ENCODE measurements around the gene ZBED3. TPM values are rescaled to one million over a fixed set of nuclear protein-coding genes. Genes with fewer than 3 reads are reported as not detected.
A peak's percentile ranks its signal among the peaks of the same experiment; 100 is the strongest.
"Not testable (repeated sequence)": the region's sequence is repeated elsewhere in the genome, so short reads cannot be mapped to it uniquely, and the experiment has no call there.

ZBED3 gene
- total RNA-seq = under 1 TPM; 0.45 to 0.85 TPM

DNA sequence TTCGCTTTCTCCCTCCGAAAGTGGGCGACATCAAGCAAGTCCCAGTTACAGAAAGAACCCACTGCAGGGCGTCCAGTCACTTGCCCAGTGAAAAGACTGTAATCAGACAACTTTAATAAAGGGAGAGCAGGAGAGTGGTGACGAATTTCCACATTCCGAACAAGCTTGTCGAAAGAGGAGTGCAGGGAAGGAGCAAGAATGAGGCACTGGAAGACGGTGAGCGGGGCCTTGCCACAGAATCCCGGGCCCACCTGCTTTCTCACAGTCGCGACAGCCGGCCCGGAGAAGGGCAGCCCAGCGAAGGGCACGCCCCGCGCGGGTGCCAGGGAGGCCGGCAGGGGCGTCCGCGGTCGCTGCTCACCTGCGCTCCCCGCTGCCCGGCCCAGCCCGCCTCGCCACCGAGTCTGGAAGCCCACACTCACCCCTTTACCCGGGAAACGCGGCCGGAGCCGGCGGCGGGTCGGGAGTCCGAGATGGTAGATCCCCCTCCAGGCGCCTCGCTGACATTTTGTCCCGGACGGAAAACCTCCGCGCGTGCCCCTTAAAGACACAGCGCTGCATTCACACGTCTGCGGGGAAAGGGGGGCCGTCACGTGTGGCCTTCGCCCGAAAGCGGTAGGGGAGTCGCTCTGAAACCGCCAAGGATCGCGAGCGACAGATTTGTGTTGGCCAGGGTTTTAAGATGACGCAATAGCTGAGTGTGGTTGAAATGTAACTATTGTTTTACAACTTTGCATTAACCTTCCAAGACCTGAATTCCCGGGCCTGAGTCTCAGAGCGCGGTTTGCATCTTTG, at the start of gene ZBED3:
TSS of gene ZBED3 (minus strand) at position 597 of the 795 bp plus-strand sequence. CDS start 9,407 bp downstream, outside the sequence.
- Mint-ChIP-seq H3K27me3 (peaks cover 8% of the 10 kb centered on the region), H3K4me3 (peak within 1 kb of the TSS; percentile 75), H3K9me3 (no peaks in the 10 kb centered on the region), H3K27ac (no peak within 1 kb of the TSS), H3K36me3 (ENCODE audit: low read depth) (no peaks in the 10 kb centered on the region), H3K4me1 (peaks cover 13% of the 10 kb centered on the region)
- DNase-seq = peak; percentile 52
- ChIA-PET CTCF (interaction anchor here (1.2 to 5.5 kb wide), 2 partner anchors 10 to 312 kb away, joined by 3 to 26 read pairs; no protein-coding TSS in a partner anchor), POLR2A (interaction anchor here (1.6 kb wide), 1 partner anchor 10 kb away, joined by 5 read pairs; no protein-coding TSS in a partner anchor)

GRCh38 chr5:77133061-77133758, 46.1 kb upstream of the ZBED3 start:
- DNase-seq = no peak
- Mint-ChIP-seq H3K27ac (no peak overlapping the region), H3K27me3 (peaks cover 27% of the 10 kb centered on the region), H3K4me3 (no peak overlapping the region), H3K36me3 (ENCODE audit: low read depth) (no peaks in the 10 kb centered on the region), H3K4me1 (no peaks in the 10 kb centered on the region), H3K9me3 (no peaks in the 10 kb centered on the region)
- ChIA-PET POLR2A (no interaction called here), CTCF (interaction anchor here (1.1 to 1.8 kb wide), 3 partner anchors 9 to 56 kb away, joined by 4 to 5 read pairs (median 5); no protein-coding TSS in a partner anchor)

DNA sequence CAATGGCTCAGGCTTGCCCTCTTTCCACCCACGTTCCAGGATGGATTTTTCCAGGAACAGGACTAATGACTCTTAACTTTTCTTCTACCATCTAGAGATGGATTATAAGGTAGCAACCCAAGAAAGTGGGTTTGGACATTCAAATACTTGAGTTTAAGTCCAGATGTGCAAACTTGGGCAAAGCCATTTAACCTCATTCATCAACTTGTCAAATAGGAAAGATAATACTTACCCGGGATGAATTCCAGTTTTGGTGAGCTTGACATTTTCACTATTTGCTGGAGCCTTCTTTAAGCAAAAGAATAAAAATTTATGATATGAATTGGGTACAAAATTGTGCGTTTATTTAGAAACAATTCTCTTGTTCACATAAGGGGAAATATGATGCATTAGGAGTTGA, 44.3 kb upstream of the ZBED3 start:
- no peak overlapping the region for H3K4me3 Mint-ChIP-seq
- H3K4me1 Mint-ChIP-seq = no peaks in the 10 kb centered on the region
- H3K9me3 Mint-ChIP-seq = no peaks in the 10 kb centered on the region
- no peak overlapping the region for H3K27ac Mint-ChIP-seq
- DNase-seq = no peak
- H3K27me3 Mint-ChIP-seq = peaks cover 25% of the 10 kb centered on the region
- no peaks in the 10 kb centered on the region for H3K36me3 Mint-ChIP-seq (ENCODE audit: low read depth)
- ChIA-PET POLR2A (no interaction called here), CTCF (no interaction called here)

DNA sequence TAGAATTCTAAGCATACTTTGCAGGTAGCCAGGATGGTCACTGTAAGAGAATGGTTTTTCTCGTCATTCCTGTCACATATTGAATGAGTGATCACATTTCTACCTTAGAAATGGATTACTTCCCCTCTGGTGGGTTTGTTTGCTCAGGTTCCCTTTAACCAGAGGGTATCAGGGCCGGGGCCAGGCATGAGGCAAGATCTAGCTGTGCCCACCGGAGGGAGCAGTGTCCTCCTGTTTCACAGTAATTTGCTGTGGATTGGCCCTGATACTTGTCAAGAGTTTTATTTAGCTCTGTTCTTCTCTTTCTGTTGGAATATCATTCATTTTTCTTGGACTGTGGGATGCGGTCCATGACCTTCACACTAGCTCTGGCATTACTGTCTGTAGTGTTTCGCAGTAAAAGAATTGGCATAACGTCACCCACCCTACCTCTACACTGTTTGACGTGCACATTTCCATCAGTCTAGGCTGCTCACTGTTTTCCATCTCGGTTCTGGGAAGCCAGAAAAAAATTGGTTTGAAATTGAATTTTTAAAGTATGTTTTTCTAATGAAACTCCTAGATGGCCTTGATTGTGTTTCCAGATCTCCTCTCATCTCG, 42.4 kb upstream of the ZBED3 start:
- CTCF ChIA-PET = interaction anchor here (0.5 to 1.1 kb wide), 3 partner anchors 31 to 362 kb away, joined by 3 to 7 read pairs (median 3); partner anchors contain the start of gene WDR41
- Mint-ChIP-seq H3K36me3 (ENCODE audit: low read depth) (no peaks in the 10 kb centered on the region), H3K27me3 (peaks cover 27% of the 10 kb centered on the region), H3K4me3 (no peak overlapping the region), H3K27ac (no peak overlapping the region), H3K9me3 (no peaks in the 10 kb centered on the region), H3K4me1 (no peaks in the 10 kb centered on the region)
- POLR2A ChIA-PET = no interaction called here
- no peak for DNase-seq

DNA sequence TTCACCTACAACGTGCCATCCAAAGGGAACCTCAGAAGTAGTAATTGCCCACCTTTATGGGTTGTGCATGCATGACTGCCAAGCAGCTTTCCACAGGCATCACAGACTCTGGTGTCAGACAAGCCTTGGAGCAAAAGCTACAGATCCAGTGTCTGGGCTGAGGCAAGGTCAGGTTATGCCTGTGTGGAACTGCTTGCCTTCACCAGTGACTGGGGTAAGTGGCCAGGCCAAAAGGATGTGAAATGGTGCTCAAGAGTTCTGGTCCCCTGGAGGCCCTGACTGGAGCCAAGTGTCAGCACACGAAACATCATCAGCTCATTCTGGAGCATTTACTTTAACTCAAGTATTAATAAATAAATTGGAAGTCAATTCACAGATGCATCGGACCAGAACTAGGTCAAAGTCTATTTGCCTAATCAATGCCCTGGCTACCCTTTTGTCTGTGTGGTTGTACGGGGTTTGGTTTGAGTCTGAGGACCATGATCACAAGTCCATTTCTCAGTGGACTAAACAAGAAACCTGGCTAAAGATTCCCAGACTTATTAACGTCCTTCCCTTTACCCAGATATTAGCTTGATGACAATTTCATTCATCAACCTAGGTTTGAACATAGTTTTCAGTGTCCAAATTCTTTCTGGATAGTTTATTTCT, 41.5 kb upstream of the ZBED3 start:
- H3K27ac Mint-ChIP-seq = no peak overlapping the region
- no peaks in the 10 kb centered on the region for H3K36me3 Mint-ChIP-seq (ENCODE audit: low read depth)
- no peaks in the 10 kb centered on the region for H3K4me1 Mint-ChIP-seq
- ChIA-PET POLR2A (no interaction called here), CTCF (no interaction called here)
- H3K27me3 Mint-ChIP-seq = peaks cover 25% of the 10 kb centered on the region
- no peak overlapping the region for H3K4me3 Mint-ChIP-seq
- H3K9me3 Mint-ChIP-seq = no peaks in the 10 kb centered on the region
- DNase-seq = no peak

DNA sequence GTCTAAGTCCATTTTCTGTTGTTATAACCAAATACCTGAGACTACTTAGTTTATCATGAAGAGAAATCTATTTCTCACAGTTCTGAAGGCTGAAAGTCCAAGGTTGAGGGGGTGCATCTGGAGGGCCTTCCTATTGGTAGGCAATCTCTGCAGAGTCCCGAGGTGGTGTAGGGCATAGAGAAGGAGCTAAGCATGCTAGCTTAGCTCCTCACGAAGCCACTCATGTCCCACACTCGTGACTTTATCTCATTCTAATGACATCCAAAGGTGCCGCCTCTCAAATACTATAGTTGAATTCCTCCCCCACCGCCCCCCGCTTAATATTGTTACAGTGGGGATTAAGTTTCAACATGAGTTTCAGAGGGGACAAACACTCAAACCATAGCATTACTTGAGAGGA, 36.0 kb upstream of the ZBED3 start:
- ChIA-PET CTCF (interaction anchor here (1.0 kb wide), 1 partner anchor 22 kb away, joined by 3 read pairs; no protein-coding TSS in a partner anchor), POLR2A (no interaction called here)
- Mint-ChIP-seq H3K27me3 (peaks cover 15% of the 10 kb centered on the region), H3K27ac (no peak overlapping the region), H3K4me3 (no peak overlapping the region), H3K4me1 (no peaks in the 10 kb centered on the region), H3K36me3 (ENCODE audit: low read depth) (no peaks in the 10 kb centered on the region), H3K9me3 (no peaks in the 10 kb centered on the region)
- no peak for DNase-seq

DNA sequence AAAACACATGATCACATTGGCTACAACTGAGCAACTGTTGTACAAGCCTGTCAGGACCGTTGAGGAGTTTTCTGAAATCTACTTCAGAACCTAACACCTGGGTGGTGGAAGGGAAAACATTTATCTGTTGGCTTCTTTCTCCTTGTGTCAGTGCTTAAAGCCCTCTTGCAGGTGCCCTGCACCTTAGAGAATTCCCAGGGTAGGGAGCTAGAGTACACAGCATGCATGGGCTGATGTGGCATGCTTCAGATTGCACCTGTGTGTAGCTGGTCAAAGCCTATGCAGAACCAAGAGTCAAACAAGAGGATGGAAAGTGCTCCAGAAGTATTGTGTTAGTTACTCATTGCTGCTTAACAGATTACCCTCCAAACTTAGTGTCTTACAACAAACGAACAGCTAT, 33.6 kb upstream of the ZBED3 start:
- ChIA-PET POLR2A (no interaction called here), CTCF (no interaction called here)
- no peak for DNase-seq
- H3K4me3 Mint-ChIP-seq = no peak overlapping the region
- H3K36me3 Mint-ChIP-seq (ENCODE audit: low read depth) = no peaks in the 10 kb centered on the region
- no peak overlapping the region for H3K27ac Mint-ChIP-seq
- no peaks in the 10 kb centered on the region for H3K4me1 Mint-ChIP-seq
- H3K27me3 Mint-ChIP-seq = peaks cover 11% of the 10 kb centered on the region
- no peaks in the 10 kb centered on the region for H3K9me3 Mint-ChIP-seq

- Mint-ChIP-seq H3K9me3 (no peaks in the 10 kb centered on the region), H3K4me3 (no peak overlapping the region), H3K27ac (no peak overlapping the region), H3K27me3 (peaks cover 7% of the 10 kb centered on the region), H3K4me1 (no peaks in the 10 kb centered on the region), H3K36me3 (ENCODE audit: low read depth) (no peaks in the 10 kb centered on the region)
- DNase-seq = no peak
- POLR2A ChIA-PET = no interaction called here
- CTCF ChIA-PET = no interaction called here
Measured at GRCh38 chr5:77120086-77120485, 33.0 kb upstream of the ZBED3 start.

- Mint-ChIP-seq H3K4me3 (no peak overlapping the region), H3K9me3 (peaks cover 2% of the 10 kb centered on the region), H3K4me1 (no peaks in the 10 kb centered on the region), H3K27me3 (peaks cover 15% of the 10 kb centered on the region), H3K27ac (no peak overlapping the region), H3K36me3 (ENCODE audit: low read depth) (no peaks in the 10 kb centered on the region)
- no peak for DNase-seq
- ChIA-PET POLR2A (no interaction called here), CTCF (no interaction called here)
Measured at GRCh38 chr5:77117161-77117560, 30.1 kb upstream of the ZBED3 start.

DNA sequence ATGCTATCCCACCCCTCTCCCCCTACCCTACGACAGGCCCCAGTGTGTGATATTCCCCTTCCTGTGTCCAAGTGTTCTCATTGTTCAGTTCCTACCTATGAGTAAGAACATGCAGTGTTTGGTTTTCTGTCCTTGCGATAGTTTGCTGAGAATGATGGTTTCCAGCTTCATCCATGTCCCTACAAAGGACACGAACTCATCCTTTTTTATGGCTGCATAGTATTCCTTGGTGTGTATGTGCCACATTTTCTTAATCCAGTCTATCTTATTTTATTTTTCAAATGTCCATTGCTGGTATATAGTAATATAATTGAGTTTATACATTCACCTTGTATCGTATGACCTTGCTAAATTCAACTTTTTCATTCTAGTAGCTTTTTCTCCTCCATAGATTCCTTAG, 19.9 kb upstream of the ZBED3 start:
- H3K36me3 Mint-ChIP-seq (ENCODE audit: low read depth); H3K9me3 Mint-ChIP-seq; H3K4me1 Mint-ChIP-seq; DNase-seq; POLR2A ChIA-PET; H3K27me3 Mint-ChIP-seq; H3K27ac Mint-ChIP-seq; H3K4me3 Mint-ChIP-seq; CTCF ChIA-PET: not testable (repeated sequence)

DNA sequence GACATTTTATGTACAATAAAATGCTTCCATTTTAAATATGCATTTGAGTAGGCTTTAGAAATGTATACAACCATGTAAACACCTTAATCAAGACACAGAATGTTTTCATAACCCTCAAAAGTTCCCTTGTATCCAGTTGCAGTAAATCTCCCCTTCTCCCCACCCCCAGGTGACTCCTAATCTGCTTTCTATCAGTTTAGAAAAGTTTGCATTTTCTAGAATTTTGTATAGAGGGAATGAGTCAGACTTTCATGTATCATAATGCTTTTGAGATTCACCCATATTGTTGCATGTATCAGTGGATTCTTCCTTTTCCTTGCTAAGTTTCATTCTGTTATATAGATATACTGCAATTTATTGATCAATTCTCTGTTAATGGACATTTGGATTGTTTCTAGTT, 17.7 kb upstream of the ZBED3 start:
- Mint-ChIP-seq H3K4me3 (no peak overlapping the region), H3K27me3 (no peaks in the 10 kb centered on the region), H3K9me3 (peaks cover 3% of the 10 kb centered on the region), H3K36me3 (ENCODE audit: low read depth) (no peaks in the 10 kb centered on the region), H3K4me1 (no peaks in the 10 kb centered on the region), H3K27ac (no peak overlapping the region)
- POLR2A ChIA-PET = no interaction called here
- DNase-seq = no peak
- CTCF ChIA-PET = no interaction called here

DNA sequence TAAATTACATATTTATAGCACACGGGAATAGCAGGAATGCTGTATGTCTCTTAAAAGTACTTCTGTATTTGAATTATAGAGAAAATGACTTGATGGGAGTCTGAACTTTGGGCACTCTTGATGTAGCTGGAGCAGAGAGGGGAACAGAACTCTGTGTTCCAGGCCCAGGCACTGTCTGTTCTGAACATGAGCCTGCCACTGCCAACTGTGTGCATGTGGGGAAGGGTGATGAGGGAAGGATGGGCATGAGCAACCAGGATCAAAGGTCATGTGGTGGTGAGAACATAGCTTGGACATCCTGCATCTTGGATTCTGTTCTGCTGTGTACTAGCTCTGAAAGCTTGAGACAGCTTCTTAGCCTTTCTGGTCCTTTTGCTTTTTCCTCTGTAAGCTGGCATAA, 16.4 kb upstream of the ZBED3 start:
- H3K9me3 Mint-ChIP-seq = peaks cover 3% of the 10 kb centered on the region
- POLR2A ChIA-PET = no interaction called here
- no peaks in the 10 kb centered on the region for H3K4me1 Mint-ChIP-seq
- no peaks in the 10 kb centered on the region for H3K27me3 Mint-ChIP-seq
- H3K4me3 Mint-ChIP-seq = no peak overlapping the region
- H3K27ac Mint-ChIP-seq = no peak overlapping the region
- no peaks in the 10 kb centered on the region for H3K36me3 Mint-ChIP-seq (ENCODE audit: low read depth)
- CTCF ChIA-PET = no interaction called here
- no peak for DNase-seq

DNA sequence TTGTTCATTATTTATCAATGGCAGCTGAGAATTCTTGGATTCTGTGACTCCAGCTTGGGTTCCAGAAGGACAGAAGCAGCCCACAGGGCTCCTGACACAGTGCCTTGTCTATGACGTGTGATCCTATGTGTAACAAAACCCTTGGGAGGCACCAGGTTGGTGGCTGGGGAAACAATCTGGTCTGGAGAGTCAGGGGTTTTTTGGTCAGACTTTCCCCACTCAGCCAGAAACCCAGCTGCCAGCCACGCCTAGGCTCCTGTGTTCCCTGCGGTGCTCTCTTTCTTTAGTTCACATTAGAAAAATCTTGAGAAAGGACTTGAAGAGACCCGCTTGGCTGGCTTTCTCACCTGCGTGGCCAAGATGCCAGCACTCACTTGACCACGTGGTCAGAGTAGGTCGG, 15.5 kb upstream of the ZBED3 start:
- ChIA-PET POLR2A (no interaction called here), CTCF (no interaction called here)

More for the DNA sequence above, 15.5 kb upstream of the ZBED3 start:
- Mint-ChIP-seq H3K27me3 (no peaks in the 10 kb centered on the region), H3K36me3 (ENCODE audit: low read depth) (no peaks in the 10 kb centered on the region), H3K9me3 (peaks cover 3% of the 10 kb centered on the region), H3K4me1 (no peaks in the 10 kb centered on the region), H3K27ac (no peak overlapping the region), H3K4me3 (no peak overlapping the region)
- DNase-seq = no peak

Data from activated CD4-positive, alpha-beta memory T cell treated with anti-CD3 and anti-CD28 coated beads, Interleukin-2, amount 10 ng/mL, durations not matched to agents 7 days and 5 days (primary cell).